Muscle layer of colon (tissue), 2 donors: ENCODE measurements around the gene C1QL4.
"Not testable (repeated sequence)": the region's sequence is repeated elsewhere in the genome, so short reads cannot be mapped to it uniquely, and the experiment has no call there.

Source experiments
- H3K27ac ChIP-seq: one replicate; pipeline ENCODE4 v1.7.0; 2013; ENCODE audit warnings: low read depth, mild to moderate bottlenecking, low read length, moderate library complexity
- H3K27me3 ChIP-seq, 2 donors: one replicate each; pipeline ENCODE4 v1.7.0; 2013; ENCODE audit warnings: low read length in 2 of 2, mild to moderate bottlenecking in 2 of 2; ENCODE audit not compliant: insufficient read depth in 2 of 2, control insufficient read depth in 1 of 2
- H3K36me3 ChIP-seq: one replicate; pipeline ENCODE4 v1.7.0; 2013; ENCODE audit warnings: mild to moderate bottlenecking, low read length; ENCODE audit not compliant: insufficient read depth
- H3K4me1 ChIP-seq: one replicate; pipeline ENCODE4 v1.7.0; 2013; ENCODE audit warnings: mild to moderate bottlenecking, low read length; ENCODE audit not compliant: insufficient read depth
- H3K4me3 ChIP-seq, 2 donors: one replicate each; pipeline ENCODE4 v1.7.0; 2013; ENCODE audit warnings: low read length in 2 of 2, low read depth in 1 of 2, mild to moderate bottlenecking in 1 of 2, moderate library complexity in 1 of 2
- H3K9ac ChIP-seq: one replicate; pipeline ENCODE4 v1.7.0; 2013; ENCODE audit warnings: low read length
- H3K9me3 ChIP-seq: one replicate; pipeline ENCODE4 v1.7.0; 2013; ENCODE audit warnings: mild to moderate bottlenecking, low read length
- donor health status: abdominal sarcoma.
- donor health status: Adenocarcinoma of cecum.

C1QL4 gene

GRCh38 chr12:49317118-49317517 lies 19.9 kb downstream of the C1QL4 start:
- not testable (repeated sequence) for H3K9me3 ChIP-seq, H3K27ac ChIP-seq, H3K4me1 ChIP-seq, H3K36me3 ChIP-seq, H3K27me3 ChIP-seq, H3K4me3 ChIP-seq, H3K9ac ChIP-seq

- no peak overlapping the region for H3K4me3 ChIP-seq
- no peaks in the 10 kb centered on the region for H3K36me3 ChIP-seq
- no peak overlapping the region for H3K9ac ChIP-seq
- no peaks in the 10 kb centered on the region for H3K27me3 ChIP-seq
- no peak overlapping the region for H3K27ac ChIP-seq
- no peaks in the 10 kb centered on the region for H3K4me1 ChIP-seq
- H3K9me3 ChIP-seq = no peaks in the 10 kb centered on the region
Measured at GRCh38 chr12:49314811-49315210, 22.2 kb downstream of the C1QL4 start.

GRCh38 chr12:49310451-49311000 lies 26.5 kb downstream of the C1QL4 start:
- H3K9me3 ChIP-seq, H3K27me3 ChIP-seq, H3K4me1 ChIP-seq: not testable (repeated sequence)

DNA sequence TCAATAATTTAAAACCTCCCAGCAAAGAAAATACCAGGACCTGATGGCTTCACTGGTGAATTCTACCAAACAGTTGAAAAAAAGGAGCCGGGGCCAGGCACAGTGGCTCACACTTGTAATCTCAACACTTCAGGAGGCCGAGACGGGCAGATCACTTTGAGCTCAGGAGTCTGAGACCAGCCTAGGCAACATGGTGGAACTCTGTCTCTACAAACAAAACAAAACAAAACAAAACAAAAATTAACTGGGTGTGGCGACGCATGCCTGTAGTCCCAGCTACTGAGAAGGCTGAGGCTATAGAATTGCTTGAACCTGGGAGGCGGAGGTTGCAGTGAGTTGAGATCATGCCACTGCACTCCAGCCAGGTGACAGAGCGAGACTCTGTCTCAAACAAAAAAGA lies 27.6 kb downstream of the C1QL4 start:
- no peaks in the 10 kb centered on the region for H3K4me1 ChIP-seq
- no peak overlapping the region for H3K9ac ChIP-seq
- H3K27ac ChIP-seq = no peak overlapping the region
- H3K4me3 ChIP-seq = no peak overlapping the region
- H3K27me3 ChIP-seq = no peaks in the 10 kb centered on the region
- no peaks in the 10 kb centered on the region for H3K36me3 ChIP-seq
- no peaks in the 10 kb centered on the region for H3K9me3 ChIP-seq

More at GRCh38 chr12:49310451-49311000, 26.5 kb downstream of the C1QL4 start:
- not testable (repeated sequence) for H3K4me3 ChIP-seq, H3K9ac ChIP-seq, H3K36me3 ChIP-seq, H3K27ac ChIP-seq

GRCh38 chr12:49305762-49306510 lies 31.1 kb downstream of the C1QL4 start:
- no peaks in the 10 kb centered on the region for H3K9me3 ChIP-seq
- H3K4me1 ChIP-seq = no peaks in the 10 kb centered on the region
- H3K27ac ChIP-seq = no peak overlapping the region
- H3K9ac ChIP-seq = no peak overlapping the region
- no peaks in the 10 kb centered on the region for H3K36me3 ChIP-seq
- no peak overlapping the region for H3K4me3 ChIP-seq
- H3K27me3 ChIP-seq = peaks cover 0 to 7% of the 10 kb centered on the region in 2 donors

DNA sequence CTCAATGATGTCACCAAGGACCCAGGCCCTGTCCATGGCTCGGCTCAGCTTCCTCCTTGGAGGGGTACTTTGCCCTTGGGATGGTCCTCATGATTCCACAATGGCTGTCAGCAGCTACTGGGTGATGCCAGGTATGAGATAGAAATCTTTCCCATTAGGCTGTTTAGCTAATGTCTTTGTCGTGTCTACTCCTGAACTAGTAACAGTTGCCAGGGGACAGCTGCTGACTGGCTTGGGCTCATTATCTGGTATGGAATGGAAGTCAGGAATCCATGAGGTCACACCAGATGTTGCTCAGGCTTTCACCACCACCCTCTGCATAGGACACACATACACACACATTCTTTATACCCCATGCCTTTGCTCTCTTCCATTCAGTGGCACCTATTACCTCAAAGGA lies 32.8 kb downstream of the C1QL4 start:
- Histone ChIP-seq H3K4me3 (no peak overlapping the region), H3K9ac (no peak overlapping the region)

GRCh38 chr12:49301760-49302159 lies 35.2 kb downstream of the C1QL4 start:
- H3K27me3 ChIP-seq = peaks cover 19 to 28% of the 10 kb centered on the region in 2 donors

More for the DNA sequence above, 32.8 kb downstream of the C1QL4 start:
- Histone ChIP-seq H3K36me3 (no peaks in the 10 kb centered on the region), H3K4me1 (no peaks in the 10 kb centered on the region), H3K27me3 (peaks cover 0 to 7% of the 10 kb centered on the region in 2 donors), H3K9me3 (no peaks in the 10 kb centered on the region), H3K27ac (no peak overlapping the region)

DNA sequence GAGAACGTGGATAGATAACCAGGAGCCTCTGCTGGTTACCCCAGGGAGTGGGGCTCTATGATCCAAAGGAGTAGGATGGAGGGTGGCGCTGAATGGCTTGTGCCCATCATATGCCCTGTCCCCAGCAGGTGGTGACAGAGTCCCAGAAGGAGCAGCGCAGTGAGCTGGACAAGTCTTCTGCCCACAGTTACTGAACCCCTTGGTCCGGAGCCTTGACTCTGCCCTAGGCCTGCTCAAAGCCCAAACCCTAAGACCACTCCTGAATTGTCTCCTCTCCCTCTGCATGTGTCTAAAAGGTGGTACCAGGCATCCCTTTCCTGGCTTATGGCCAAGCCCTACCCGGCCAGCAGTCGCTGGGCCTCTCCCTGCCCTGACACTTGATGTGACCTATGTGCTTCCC lies 38.8 kb downstream of the C1QL4 start:
- Histone ChIP-seq H3K9me3 (no peaks in the 10 kb centered on the region), H3K4me3 (no peak overlapping the region), H3K9ac (no peak overlapping the region), H3K4me1 (peaks cover 13% of the 10 kb centered on the region), H3K36me3 (no peaks in the 10 kb centered on the region), H3K27me3 (peaks cover 38 to 54% of the 10 kb centered on the region in 2 donors), H3K27ac (no peak overlapping the region)

More at GRCh38 chr12:49301760-49302159, 35.2 kb downstream of the C1QL4 start:
- no peak overlapping the region for H3K27ac ChIP-seq
- peaks cover 5% of the 10 kb centered on the region for H3K4me1 ChIP-seq
- H3K9ac ChIP-seq = no peak overlapping the region
- H3K4me3 ChIP-seq = no peak overlapping the region
- no peaks in the 10 kb centered on the region for H3K36me3 ChIP-seq
- no peaks in the 10 kb centered on the region for H3K9me3 ChIP-seq

DNA sequence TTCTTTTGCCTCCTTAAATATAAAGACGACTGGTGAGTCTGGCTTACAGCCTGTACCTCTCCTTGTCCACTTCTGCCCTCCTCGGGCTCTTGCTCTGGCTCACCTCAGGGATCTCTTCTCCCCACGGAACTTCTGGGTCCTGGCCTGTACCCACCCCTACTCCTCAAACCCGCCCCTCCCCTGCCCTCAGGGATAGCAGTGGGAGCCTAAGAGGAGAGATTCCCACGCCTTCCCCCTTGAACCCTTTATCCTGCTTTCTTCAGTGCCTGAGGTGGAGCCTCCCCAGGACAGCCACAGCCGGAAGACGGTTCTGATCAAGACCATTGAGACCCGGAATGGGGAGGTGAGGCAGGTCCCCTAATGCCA lies 39.3 kb downstream of the C1QL4 start:
- H3K36me3 ChIP-seq = no peaks in the 10 kb centered on the region
- peaks cover 38 to 54% of the 10 kb centered on the region in 2 donors for H3K27me3 ChIP-seq
- peaks cover 13% of the 10 kb centered on the region for H3K4me1 ChIP-seq
- no peak overlapping the region for H3K9ac ChIP-seq
- no peak overlapping the region for H3K27ac ChIP-seq
- H3K9me3 ChIP-seq = no peaks in the 10 kb centered on the region
- no peak overlapping the region for H3K4me3 ChIP-seq

DNA sequence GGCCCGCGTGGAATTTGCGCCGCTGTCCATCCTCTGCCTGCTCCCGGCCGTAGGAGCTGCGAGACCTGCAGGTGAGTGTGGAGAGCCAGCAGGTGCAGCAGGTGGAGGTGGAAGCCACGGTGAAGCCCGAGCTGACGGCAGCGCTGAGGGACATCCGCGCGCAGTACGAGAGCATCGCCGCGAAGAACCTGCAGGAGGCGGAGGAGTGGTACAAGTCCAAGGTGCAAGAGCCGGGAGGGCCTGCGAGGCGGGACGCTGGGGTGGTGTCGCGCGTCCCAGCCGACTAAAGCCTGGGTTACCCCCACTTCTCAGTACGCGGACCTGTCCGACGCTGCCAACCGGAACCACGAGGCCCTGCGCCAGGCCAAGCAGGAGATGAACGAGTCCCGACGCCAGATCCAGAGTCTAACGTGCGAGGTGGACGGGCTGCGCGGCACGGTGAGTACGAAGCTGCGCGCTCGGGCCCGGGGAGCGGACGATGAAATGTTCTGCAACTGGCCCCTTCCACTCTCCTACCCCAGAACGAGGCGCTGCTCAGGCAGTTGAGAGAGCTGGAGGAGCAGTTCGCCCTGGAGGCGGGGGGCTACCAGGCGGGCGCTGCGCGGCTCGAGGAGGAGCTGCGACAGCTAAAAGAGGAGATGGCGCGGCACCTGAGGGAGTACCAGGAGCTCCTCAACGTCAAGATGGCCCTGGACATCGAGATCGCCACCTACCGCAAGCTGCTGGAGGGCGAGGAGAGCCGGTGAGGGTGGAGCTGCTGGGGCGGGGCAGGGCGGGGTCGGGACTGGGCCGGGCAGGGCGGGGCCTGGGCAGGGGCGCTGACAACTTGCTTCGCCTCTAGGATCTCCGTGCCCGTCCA lies 39.9 kb downstream of the C1QL4 start:
- H3K9ac ChIP-seq = no peak overlapping the region
- peaks cover 38 to 54% of the 10 kb centered on the region in 2 donors for H3K27me3 ChIP-seq
- H3K4me3 ChIP-seq = no peak overlapping the region
- no peaks in the 10 kb centered on the region for H3K36me3 ChIP-seq
- no peak overlapping the region for H3K27ac ChIP-seq
- H3K9me3 ChIP-seq = no peaks in the 10 kb centered on the region
- H3K4me1 ChIP-seq = peaks cover 13% of the 10 kb centered on the region

- no peak overlapping the region for H3K9ac ChIP-seq
- peaks cover 38 to 49% of the 10 kb centered on the region in 2 donors for H3K27me3 ChIP-seq
- H3K4me3 ChIP-seq = no peak overlapping the region
- H3K36me3 ChIP-seq = no peaks in the 10 kb centered on the region
- H3K27ac ChIP-seq = no peak overlapping the region
- peaks cover 13% of the 10 kb centered on the region for H3K4me1 ChIP-seq
- H3K9me3 ChIP-seq = no peaks in the 10 kb centered on the region
Measured at GRCh38 chr12:49296034-49296835, 40.8 kb downstream of the C1QL4 start.
